Activated CD8-positive, alpha-beta memory T cell treated with anti-CD3 and anti-CD28 coated beads, Interleukin-2, amount 10 ng/mL, durations not matched to agents 7 days and 5 days (primary cell): ENCODE results near the gene ADAMTS14. TPM values are rescaled to one million over a fixed set of nuclear protein-coding genes. Genes with fewer than 3 reads are reported as not detected.

Experiments used
- ATAC-seq: fragments of 150-1000 bp; cut with Tn5 transposase; one replicate; pipeline ENCODE4 v1.10.0; 2021; ENCODE audit warnings: moderate library complexity
- CTCF ChIA-PET: fragments of 350-600 bp; sonication (Branson Sonifier 250); formaldehyde crosslinking; loops from one replicate; lab custom pipeline; 2021; ENCODE audit warnings: antibody characterized with exemption; lab: Charles Lee
- DNase-seq: peaks from one replicate; pipeline ENCODE4 v3.0.0-alpha.2; 2020
- H3K27ac Mint-ChIP-seq: one replicate; pipeline ENCODE4 v1.8.0; 2021; ENCODE audit warnings: mild to moderate bottlenecking, mixed read lengths
- H3K27me3 Mint-ChIP-seq: one replicate; pipeline ENCODE4 v1.8.0; 2021; ENCODE audit warnings: mixed read lengths
- H3K36me3 Mint-ChIP-seq: one replicate; pipeline ENCODE4 v1.8.0; 2021; ENCODE audit warnings: mild to moderate bottlenecking, mixed read lengths
- H3K4me1 Mint-ChIP-seq: one replicate; pipeline ENCODE4 v1.8.0; 2021; ENCODE audit warnings: mixed read lengths
- H3K4me3 Mint-ChIP-seq: one replicate; pipeline ENCODE4 v1.8.0; 2021; ENCODE audit warnings: mild to moderate bottlenecking, moderate library complexity, mixed read lengths
- H3K9me3 Mint-ChIP-seq: one replicate; pipeline ENCODE4 v1.8.0; 2022; ENCODE audit warnings: low read depth, mixed read lengths
- total RNA-seq, 2 experiments: library from RNA; stranded (reverse); gene quantifications; one replicate each; pipeline ENCODE4 v1.2.3, GENCODE V29; 2021

Gene ADAMTS14
- total RNA-seq, 2 experiments from 2014 or later: 0.15 to 0.19 TPM

DNA sequence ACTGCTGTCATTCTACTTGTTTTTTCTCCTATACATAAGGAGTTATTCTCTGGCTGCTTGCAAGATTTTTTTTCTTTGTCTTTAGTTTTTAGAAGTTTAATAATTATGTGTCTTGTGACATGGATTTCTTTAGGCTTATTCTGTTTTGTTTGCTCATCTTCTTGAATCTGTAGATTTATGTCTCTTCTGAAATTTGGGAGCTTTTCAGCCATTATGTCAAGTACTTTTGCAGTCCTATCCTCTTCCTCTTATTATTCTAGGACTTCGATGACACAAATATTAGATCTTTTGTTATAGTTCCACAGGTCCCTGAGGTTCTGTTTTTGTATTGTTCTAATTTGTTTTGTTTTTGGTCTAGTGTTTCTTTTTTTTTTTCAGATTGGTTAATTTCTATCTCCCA, 129.5 kb downstream of the ADAMTS14 start:
- no peak for DNase-seq
- Mint-ChIP-seq H3K27me3 (peaks cover 42% of the 10 kb centered on the region), H3K9me3 (no peaks in the 10 kb centered on the region), H3K27ac (no peak overlapping the region), H3K4me1 (no peaks in the 10 kb centered on the region), H3K36me3 (no peaks in the 10 kb centered on the region), H3K4me3 (no peak overlapping the region)
- CTCF ChIA-PET: no interaction called here
- ATAC-seq: no peak

GRCh38 chr10:70803775-70804420, 131.6 kb downstream of the ADAMTS14 start:
- Mint-ChIP-seq H3K4me1 (no peaks in the 10 kb centered on the region), H3K27me3 (peaks cover 38% of the 10 kb centered on the region), H3K9me3 (no peaks in the 10 kb centered on the region), H3K4me3 (no peak overlapping the region), H3K27ac (no peak overlapping the region), H3K36me3 (no peaks in the 10 kb centered on the region)
- CTCF ChIA-PET: interaction anchor here (1.6 kb wide), 1 partner anchor 44 kb away, joined by 3 read pairs; no protein-coding TSS in a partner anchor
- DNase-seq (no peak), ATAC-seq (no peak)

DNA sequence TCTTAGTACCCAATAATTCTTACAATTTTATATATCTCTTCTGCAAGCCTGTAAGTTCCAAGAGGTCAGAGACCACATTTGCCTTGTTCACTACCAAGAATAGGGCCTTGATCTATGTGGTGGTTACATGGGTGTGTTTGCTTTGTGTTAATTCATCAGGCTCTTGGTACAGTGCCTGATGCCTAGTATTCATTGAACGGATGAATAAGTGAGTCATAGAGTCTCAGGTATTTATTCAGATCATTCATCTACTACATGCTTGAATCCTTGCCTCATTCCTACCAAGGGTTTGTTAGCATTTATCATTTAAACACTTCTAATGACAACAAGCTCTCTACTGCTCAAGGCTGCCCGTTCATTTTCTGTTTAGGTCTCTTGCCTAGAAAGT, 132.1 kb downstream of the ADAMTS14 start:
- ATAC-seq: no peak
- Mint-ChIP-seq H3K36me3 (no peaks in the 10 kb centered on the region), H3K27ac (no peak overlapping the region), H3K27me3 (peaks cover 33% of the 10 kb centered on the region), H3K9me3 (no peaks in the 10 kb centered on the region), H3K4me3 (no peak overlapping the region), H3K4me1 (no peaks in the 10 kb centered on the region)
- no peak for DNase-seq
- CTCF ChIA-PET: no interaction called here

GRCh38 chr10:70805619-70806215, 133.4 kb downstream of the ADAMTS14 start:
- no peak for ATAC-seq
- DNase-seq: no peak
- H3K27ac Mint-ChIP-seq: no peak overlapping the region
- peaks cover 31% of the 10 kb centered on the region for H3K27me3 Mint-ChIP-seq
- no peaks in the 10 kb centered on the region for H3K4me1 Mint-ChIP-seq
- H3K4me3 Mint-ChIP-seq: no peak overlapping the region
- no peaks in the 10 kb centered on the region for H3K36me3 Mint-ChIP-seq
- no peaks in the 10 kb centered on the region for H3K9me3 Mint-ChIP-seq
- CTCF ChIA-PET: interaction anchor here (1.4 kb wide), 1 partner anchor 11 kb away, joined by 3 read pairs; no protein-coding TSS in a partner anchor

- Mint-ChIP-seq H3K4me1 (no peaks in the 10 kb centered on the region), H3K9me3 (no peaks in the 10 kb centered on the region), H3K36me3 (no peaks in the 10 kb centered on the region), H3K27ac (no peak overlapping the region), H3K4me3 (no peak overlapping the region), H3K27me3 (peaks cover 25% of the 10 kb centered on the region)
- CTCF ChIA-PET: interaction anchor here (1.4 kb wide), 1 partner anchor 10 kb away, joined by 3 read pairs; no protein-coding TSS in a partner anchor
- ATAC-seq (no peak), DNase-seq (no peak)
Measured at GRCh38 chr10:70806841-70807240, 134.5 kb downstream of the ADAMTS14 start.

DNA sequence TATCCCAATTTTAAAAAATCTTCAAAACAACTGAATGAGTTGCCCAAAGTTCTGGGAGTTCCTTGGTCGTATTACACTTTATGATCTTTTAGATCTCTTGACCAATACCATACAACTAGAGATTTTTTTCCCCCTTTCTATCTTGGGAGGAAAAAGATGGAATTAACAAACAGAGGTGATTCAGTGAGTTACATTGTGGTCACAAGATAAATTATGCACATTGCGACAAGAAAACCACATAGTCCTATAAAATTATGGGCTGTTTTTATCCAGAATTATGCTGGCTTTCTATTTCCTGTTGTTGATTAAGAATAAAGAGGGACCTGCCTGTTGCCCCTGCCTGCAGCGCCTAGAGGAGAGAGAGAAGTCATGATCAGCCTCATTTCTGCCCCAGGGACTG, 135.2 kb downstream of the ADAMTS14 start:
- no peaks in the 10 kb centered on the region for H3K36me3 Mint-ChIP-seq
- CTCF ChIA-PET: no interaction called here
- no peak overlapping the region for H3K27ac Mint-ChIP-seq
- no peaks in the 10 kb centered on the region for H3K4me1 Mint-ChIP-seq
- ATAC-seq (no peak), DNase-seq (no peak)
- H3K27me3 Mint-ChIP-seq: peaks cover 17% of the 10 kb centered on the region
- no peaks in the 10 kb centered on the region for H3K9me3 Mint-ChIP-seq
- no peak overlapping the region for H3K4me3 Mint-ChIP-seq

- ATAC-seq (no peak), DNase-seq (no peak)
- CTCF ChIA-PET: interaction anchor here (0.7 to 1.3 kb wide), 4 partner anchors 62 to 259 kb away, joined by 3 to 4 read pairs (median 3); no protein-coding TSS in a partner anchor
- Mint-ChIP-seq H3K4me3 (no peak overlapping the region), H3K9me3 (no peaks in the 10 kb centered on the region), H3K36me3 (no peaks in the 10 kb centered on the region), H3K4me1 (no peaks in the 10 kb centered on the region), H3K27ac (no peak overlapping the region), H3K27me3 (peaks cover 12% of the 10 kb centered on the region)
Measured at GRCh38 chr10:70809011-70809611, 136.8 kb downstream of the ADAMTS14 start.

GRCh38 chr10:70809726-70810125, 137.4 kb downstream of the ADAMTS14 start:
- peaks cover 8% of the 10 kb centered on the region for H3K27me3 Mint-ChIP-seq
- no peaks in the 10 kb centered on the region for H3K4me1 Mint-ChIP-seq
- H3K36me3 Mint-ChIP-seq: no peaks in the 10 kb centered on the region
- CTCF ChIA-PET: interaction anchor here (1.2 to 1.3 kb wide), 2 partner anchors 61 to 260 kb away, joined by 3 to 4 read pairs; no protein-coding TSS in a partner anchor
- no peaks in the 10 kb centered on the region for H3K9me3 Mint-ChIP-seq
- ATAC-seq (no peak), DNase-seq (no peak)
- no peak overlapping the region for H3K27ac Mint-ChIP-seq
- no peak overlapping the region for H3K4me3 Mint-ChIP-seq

DNA sequence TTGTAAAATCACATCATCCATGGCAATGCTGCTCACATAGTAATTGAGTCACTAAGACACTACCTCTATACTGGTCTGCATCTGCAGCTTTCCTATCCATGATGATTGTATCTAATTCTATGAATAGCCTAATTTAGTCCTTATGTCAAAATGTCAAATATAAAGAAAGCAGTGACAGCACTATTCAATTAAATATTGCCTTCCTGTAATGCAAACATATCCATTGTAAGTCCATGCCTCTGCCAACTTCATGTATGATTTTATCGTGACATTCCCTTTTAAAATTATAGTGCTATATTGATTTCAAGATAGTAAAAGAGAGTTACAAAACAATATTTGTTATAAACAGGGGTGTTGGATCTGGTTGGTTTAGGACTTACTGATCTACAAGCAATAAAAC, 138.7 kb downstream of the ADAMTS14 start:
- Mint-ChIP-seq H3K4me3 (no peak overlapping the region), H3K27me3 (peaks cover 6% of the 10 kb centered on the region), H3K4me1 (peaks cover 2% of the 10 kb centered on the region), H3K9me3 (no peaks in the 10 kb centered on the region), H3K27ac (no peak overlapping the region), H3K36me3 (no peaks in the 10 kb centered on the region)
- no peak for DNase-seq
- CTCF ChIA-PET: interaction anchor here (0.8 kb wide), 1 partner anchor 193 kb away, joined by 3 read pairs; no protein-coding TSS in a partner anchor
- ATAC-seq: no peak

- H3K4me1 Mint-ChIP-seq: peaks cover 8% of the 10 kb centered on the region
- H3K4me3 Mint-ChIP-seq: no peak overlapping the region
- H3K9me3 Mint-ChIP-seq: no peaks in the 10 kb centered on the region
- CTCF ChIA-PET: interaction anchor here (0.8 kb wide), 1 partner anchor 193 kb away, joined by 3 read pairs; no protein-coding TSS in a partner anchor
- no peak for DNase-seq
- H3K27ac Mint-ChIP-seq: no peak overlapping the region
- no peak for ATAC-seq
- no peaks in the 10 kb centered on the region for H3K36me3 Mint-ChIP-seq
- H3K27me3 Mint-ChIP-seq: peaks cover 6% of the 10 kb centered on the region
Measured at GRCh38 chr10:70811881-70812280, 139.6 kb downstream of the ADAMTS14 start.

Other genes with a start within 250 kb of the ADAMTS14 start
- not detected for gene NODAL, start 230.8 kb upstream of the ADAMTS14 start, total RNA-seq
- under 1 TPM; 0.26 to 0.41 TPM for gene PALD1, start 193.7 kb upstream of the ADAMTS14 start, total RNA-seq
- gene PRF1, start 69.8 kb upstream of the ADAMTS14 start, total RNA-seq: 100 to 1,000 TPM; 381 to 433 TPM
- not detected for gene TBATA, start 112.9 kb downstream of the ADAMTS14 start, total RNA-seq
- 10 to 100 TPM; 22.5 to 29.3 TPM for gene SGPL1, start 143.4 kb downstream of the ADAMTS14 start, total RNA-seq
- 10 to 100 TPM; 37.1 to 38.4 TPM for gene PCBD1, start 216.1 kb downstream of the ADAMTS14 start, total RNA-seq